ENCODE data around the gene SYNPO2. TPM values are rescaled to one million over a fixed set of nuclear protein-coding genes. Genes with fewer than 3 reads are reported as not detected.

Gene SYNPO2
- total RNA-seq, 2 donors from 2014 or later, result 0.32 to 0.37 TPM

DNA sequence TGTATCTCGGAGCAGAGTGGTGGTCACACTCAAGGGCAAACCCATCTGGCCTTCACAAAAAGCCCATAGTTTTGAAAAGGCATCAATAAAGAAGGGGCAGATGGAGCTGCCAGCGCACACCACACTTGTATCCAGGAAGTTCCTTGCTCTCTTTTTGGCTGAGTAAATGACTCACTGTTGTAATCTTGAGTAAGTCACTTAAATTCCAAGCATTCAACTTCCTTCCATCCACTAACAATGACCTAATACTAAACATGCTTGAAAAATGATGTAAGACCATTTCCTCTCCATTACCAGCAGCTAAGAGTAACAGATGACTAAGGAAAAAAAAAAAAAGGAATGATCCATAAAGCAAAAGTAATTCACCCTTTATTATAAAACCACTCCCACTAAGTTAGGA is 214.6 kb downstream of the SYNPO2 start:
- Mint-ChIP-seq H3K27me3 (no peaks in the 10 kb centered on the region), H3K9me3 (no peaks in the 10 kb centered on the region), H3K4me1 (peaks cover 4% of the 10 kb centered on the region), H3K36me3 (ENCODE audit: low read depth) (no peaks in the 10 kb centered on the region), H3K27ac (no peak overlapping the region), H3K4me3 (no peak overlapping the region)
- no peak for ATAC-seq (replicated peaks)

DNA sequence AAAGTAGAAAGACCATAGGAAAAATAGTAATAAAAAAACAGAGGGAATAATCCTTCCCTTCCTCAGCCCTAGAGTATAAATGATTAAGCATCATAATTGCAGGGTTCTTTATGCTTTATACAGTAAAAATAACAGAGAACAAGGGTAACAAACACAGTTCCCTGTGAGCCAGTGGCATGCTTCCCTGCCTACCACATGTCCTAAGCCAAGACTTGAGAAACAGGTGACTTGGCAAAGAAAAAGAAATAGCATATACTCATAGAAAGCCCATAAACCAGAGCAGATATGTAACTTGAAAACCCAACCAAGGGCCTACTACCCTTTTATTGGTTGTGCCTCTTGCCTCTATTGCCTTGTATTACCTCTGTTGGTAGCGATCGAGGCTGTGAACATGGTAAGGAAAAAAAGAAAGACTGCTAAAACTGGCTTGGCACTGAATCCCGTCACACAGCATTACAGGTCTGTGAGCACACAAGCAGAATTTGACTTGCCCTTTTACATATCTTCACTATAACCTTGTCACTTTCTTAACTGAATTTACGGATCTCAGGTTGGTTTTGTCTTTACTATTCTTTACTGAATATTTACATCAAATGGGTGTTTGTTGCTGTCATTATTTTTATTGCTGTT is 216.1 kb downstream of the SYNPO2 start:
- H3K27ac Mint-ChIP-seq, result no peak overlapping the region
- ATAC-seq (replicated peaks), result no peak
- H3K4me1 Mint-ChIP-seq, result peaks cover 4% of the 10 kb centered on the region
- no peaks in the 10 kb centered on the region for H3K9me3 Mint-ChIP-seq
- H3K4me3 Mint-ChIP-seq, result no peak overlapping the region
- H3K27me3 Mint-ChIP-seq, result no peaks in the 10 kb centered on the region
- H3K36me3 Mint-ChIP-seq (ENCODE audit: low read depth), result no peaks in the 10 kb centered on the region

DNA sequence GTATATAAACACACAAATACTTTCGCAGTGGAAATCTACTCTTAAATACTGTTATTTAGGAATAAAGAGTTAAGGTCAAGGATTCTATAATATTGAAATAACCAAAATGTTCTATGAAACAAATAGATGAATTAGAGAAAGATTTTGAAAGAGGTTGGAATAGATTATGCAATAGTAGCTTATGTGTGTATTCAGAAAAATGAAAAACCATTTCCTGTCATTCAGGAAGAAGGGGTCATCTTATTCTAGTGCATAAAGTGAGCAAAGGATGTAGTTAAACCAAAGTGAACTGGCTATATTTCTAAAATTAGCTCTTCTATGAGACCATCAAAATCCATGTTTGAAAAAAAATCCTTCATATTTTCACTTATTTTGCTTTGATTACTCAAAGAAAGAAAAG is 217.0 kb downstream of the SYNPO2 start:
- no peaks in the 10 kb centered on the region for H3K27me3 Mint-ChIP-seq
- no peak for ATAC-seq (replicated peaks)
- H3K4me1 Mint-ChIP-seq, result peaks cover 4% of the 10 kb centered on the region
- no peak overlapping the region for H3K27ac Mint-ChIP-seq
- no peaks in the 10 kb centered on the region for H3K9me3 Mint-ChIP-seq
- no peak overlapping the region for H3K4me3 Mint-ChIP-seq
- no peaks in the 10 kb centered on the region for H3K36me3 Mint-ChIP-seq (ENCODE audit: low read depth)

DNA sequence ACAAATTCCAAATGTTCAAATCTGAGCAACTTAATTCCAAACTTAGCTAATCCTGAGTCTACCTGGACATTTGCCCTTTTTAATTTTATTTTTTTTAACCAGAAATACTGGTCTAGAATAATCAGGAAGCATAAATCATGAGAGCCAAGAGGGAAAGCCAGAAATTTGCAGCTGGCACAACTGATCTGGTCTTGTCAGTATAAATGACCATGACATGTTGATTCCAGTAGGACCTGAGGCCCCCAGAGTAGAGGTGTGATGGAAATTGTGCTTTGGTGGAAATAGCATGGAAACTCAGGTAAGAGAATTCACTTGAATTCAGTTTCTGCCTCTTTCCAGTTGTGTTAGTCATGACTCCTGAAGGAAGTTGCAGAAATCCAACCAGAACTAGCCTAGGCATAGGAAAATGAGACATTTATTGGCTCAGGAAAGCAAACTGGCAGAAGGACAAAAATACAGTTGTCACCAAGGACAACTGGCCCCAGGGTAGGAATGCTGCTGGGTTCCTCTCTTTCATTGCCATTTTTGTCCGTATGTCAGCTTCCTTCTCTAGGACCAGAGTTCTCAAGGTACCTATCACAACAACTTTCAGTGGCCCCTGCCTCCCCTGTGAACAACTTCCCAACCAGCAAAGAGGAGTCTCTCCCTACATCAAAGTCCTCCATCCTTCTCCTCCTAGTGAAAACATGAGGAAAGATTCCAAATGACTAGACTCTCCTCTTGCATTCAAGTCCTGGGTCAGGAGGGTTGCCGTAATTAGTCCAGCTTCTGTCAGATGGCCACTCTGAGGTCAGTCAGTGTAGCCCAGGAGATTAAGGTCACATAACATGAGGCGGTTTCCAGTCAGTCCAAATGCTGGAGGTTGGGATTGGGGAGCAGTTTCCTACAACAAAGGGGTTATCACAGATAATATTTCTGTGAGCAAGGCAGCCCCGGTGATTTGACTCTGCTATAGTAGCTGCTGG is 217.7 kb downstream of the SYNPO2 start:
- Mint-ChIP-seq H3K27me3 (no peaks in the 10 kb centered on the region), H3K4me3 (no peak overlapping the region), H3K9me3 (no peaks in the 10 kb centered on the region), H3K36me3 (ENCODE audit: low read depth) (no peaks in the 10 kb centered on the region), H3K27ac (no peak overlapping the region), H3K4me1 (peaks cover 4% of the 10 kb centered on the region)
- ATAC-seq (replicated peaks), result no peak

DNA sequence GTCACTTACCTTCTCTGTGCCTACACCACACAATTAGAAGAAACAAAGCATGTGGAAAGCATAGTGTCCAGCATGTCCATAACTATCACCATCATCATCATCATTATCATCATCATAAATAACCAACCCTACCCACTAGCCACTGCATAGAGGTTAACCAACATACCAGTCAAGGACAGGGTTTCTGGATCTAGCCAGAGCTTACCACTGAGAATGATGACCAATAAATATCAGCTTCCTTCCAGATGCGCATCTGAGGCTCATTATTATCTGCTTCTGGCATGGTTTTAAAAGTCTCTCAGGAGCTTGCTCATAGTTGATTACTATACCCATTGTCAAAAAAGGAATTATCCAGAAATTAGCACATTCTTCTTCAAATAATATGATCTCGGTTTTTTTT is 221.5 kb downstream of the SYNPO2 start:
- no peak for ATAC-seq (replicated peaks)
- Mint-ChIP-seq H3K27me3 (no peaks in the 10 kb centered on the region), H3K4me1 (peaks cover 4% of the 10 kb centered on the region), H3K4me3 (no peak overlapping the region), H3K36me3 (ENCODE audit: low read depth) (no peaks in the 10 kb centered on the region), H3K9me3 (no peaks in the 10 kb centered on the region), H3K27ac (no peak overlapping the region)

Other genes with a start within 250 kb of the SYNPO2 start
- gene METTL14, start 203.5 kb upstream of the SYNPO2 start, total RNA-seq, result 10 to 100 TPM; 44.2 to 59.9 TPM
- gene SEC24D, start 52.7 kb upstream of the SYNPO2 start, total RNA-seq, result 10 to 100 TPM; 29.8 to 45.1 TPM
- not detected for gene MYOZ2, start 247.0 kb downstream of the SYNPO2 start, total RNA-seq

Measured in activated T-helper 17 cell treated with anti-CD3 and anti-CD28 coated beads, Interleukin-2, amount 50 U/mL, for 72 hours (primary cell).